Measurements from ENCODE around the gene PPFIA4.

The PPFIA4 gene

DNA sequence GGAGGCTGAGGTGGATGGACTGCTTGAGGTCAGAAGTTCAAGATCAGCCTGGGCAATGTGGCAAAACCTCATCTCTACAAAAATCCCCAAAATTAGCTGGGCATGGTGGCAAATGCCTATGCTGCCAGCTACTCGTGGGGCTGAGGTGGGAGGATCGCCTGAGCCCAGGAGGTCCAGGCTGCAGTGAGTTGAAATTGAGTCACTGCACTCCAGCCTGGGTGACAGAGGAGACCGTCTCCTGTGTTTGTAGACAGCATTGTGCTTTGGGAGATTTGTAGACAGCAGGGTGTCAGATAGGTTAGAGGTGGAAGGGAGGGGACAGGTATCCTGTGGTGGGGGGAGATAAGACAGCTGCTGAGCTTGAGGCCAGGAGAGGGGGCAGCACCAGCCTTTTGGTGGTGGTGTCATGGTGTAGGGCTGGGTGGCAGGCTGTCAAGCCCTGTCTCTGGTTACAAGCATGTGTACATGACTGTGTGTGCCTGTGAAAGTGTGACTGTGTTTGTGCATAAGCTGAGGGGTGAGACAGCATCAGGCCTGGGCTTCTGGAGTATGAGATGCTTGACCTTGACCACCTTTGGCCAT lies 15.2 kb downstream of the PPFIA4 start:
- no peak for DNase-seq

DNA sequence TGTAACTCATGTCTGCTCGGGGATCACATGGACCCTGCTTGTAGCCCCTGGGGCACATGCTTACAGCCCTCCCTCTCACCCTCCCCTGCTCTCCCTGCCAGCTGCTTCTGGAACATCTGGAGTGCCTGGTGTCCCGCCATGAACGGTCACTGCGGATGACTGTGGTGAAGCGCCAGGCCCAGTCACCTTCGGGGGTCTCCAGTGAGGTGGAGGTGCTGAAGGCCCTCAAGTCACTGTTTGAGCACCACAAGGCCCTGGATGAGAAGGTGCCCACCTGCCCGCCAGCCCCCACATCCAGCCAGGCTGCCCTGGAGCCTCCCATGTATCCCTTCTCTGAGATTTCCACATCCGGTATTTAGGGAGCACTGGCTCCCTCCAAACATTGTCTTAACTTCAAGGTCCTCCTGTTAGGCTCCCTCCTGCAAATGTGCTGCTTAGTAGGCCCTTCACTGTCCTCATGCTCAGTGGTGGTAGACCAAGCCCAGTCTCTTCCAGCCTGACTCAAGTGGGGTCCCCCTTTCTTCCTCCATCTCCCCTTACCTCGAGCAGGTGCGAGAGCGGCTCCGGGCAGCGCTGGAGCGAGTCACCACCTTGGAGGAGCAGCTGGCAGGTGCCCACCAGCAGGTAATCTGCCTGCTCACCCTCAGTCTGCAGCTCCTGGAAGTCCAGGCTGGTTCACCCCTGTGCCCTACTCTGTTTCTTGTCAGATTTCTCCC lies 17.7 kb downstream of the PPFIA4 start:
- DNase-seq, result no peak

DNA sequence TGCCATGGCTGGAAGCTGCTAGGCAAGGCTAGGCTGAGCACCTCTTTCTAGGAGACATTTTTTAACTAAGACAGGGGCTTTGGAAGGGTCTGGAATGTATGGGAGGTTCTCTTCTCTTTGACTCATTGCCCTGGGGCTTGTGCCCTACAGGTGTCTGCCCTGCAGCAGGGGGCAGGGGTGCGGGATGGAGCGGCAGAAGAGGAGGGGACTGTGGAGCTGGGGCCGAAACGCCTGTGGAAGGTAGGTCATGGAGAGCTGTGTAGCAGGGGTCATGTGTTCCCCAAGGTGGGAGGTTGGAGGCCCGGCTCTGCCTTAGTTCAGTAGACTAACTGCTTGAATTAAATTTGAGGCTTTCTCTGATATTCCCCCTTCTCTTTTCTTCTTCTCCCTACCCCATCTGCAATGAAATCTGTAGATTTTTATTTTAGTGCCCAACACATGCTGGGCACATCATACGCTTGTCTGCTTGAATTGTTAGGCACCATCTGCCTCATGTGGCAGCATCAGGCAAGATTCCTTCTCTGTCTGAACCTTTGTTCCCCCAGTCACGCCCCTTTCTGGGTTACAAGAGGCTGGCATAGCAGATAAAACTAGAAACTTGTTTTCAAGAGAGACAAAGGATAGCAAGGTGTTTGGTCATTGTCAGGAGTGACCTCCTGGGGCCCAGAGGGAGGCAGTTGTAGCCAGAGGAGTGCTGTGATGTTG lies 18.4 kb downstream of the PPFIA4 start:
- DNase-seq, result no peak

DNA sequence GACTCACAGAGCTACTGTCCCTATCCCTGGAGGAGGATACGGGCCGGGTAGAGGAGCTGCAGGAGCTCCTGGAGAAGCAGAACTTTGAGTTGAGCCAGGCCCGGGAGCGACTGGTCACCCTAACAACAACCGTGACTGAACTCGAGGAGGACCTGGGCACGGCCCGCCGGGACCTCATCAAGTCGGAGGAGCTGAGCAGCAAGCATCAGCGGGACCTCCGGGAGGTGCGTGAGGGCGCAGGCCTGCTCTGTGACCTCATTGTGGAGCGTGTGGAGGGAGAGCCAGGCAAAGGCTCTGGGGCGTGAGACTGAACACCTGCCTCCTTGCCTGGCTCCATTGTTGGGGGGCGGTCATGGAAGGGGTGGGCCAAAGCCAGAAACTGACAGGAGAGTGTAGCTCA lies 19.0 kb downstream of the PPFIA4 start:
- no peak for DNase-seq

DNA sequence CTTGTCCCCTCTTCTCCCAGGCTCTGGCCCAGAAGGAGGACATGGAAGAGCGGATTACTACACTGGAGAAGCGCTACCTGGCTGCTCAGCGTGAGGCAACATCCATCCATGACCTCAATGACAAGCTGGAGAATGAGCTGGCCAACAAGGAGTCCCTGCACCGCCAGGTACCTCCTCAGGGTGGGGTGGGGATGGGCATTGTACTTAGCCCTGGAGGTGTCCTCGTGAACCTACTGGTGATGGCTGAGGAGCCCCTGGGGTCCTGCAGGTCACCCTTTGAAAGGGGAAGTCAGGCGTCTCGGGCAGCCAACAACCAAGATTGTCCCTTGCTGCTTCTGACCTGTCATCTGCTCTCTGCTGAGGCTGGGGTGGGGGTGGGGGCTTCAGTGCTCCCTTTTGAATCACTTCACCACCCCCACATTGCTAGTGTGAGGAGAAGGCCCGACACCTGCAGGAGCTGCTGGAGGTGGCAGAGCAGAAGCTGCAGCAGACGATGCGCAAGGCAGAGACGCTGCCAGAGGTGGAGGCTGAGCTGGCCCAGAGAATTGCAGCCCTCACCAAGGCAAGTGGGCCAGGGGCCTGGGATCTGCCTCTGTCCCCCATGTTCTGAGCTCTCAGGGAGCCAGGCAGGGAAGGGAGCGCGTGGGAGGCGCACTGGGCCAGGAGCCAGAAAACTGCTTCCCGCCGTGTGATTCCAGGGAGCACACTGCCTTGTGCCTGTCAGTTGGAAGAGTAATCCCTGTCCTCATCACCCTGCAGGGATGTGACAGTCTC lies 19.7 kb downstream of the PPFIA4 start:
- no peak for DNase-seq

DNA sequence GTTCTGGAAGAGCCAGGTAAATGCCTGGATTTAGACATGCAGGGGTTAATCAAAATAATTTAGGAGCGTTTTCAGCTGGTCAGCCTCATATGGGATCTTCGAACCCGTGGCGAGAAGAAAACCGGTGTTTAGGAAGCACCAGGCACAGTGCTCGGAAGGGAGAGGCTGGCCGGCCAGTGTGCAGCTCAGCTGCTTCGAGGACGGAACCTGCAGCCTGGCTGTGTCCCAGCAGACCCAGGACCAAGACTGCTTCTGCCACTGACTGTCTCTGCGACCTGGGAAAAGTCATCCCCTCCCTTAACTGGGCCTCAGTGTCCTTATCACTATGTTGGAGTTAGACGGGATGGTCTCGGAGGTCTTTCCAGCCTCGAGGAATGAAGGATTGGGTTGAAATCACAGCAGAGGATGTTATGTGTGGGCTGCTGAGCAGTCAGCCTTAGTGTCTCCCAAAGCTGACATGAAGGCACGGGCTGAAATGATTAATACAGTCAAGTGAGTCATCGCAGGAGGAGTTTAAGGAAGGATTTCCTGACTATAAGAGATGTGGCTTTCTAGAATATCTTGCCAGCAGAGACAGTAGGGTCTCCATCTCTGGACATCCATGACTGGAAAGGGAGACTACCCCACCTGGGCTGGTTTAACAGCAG lies 20.8 kb downstream of the PPFIA4 start:
- no peak for DNase-seq

DNA sequence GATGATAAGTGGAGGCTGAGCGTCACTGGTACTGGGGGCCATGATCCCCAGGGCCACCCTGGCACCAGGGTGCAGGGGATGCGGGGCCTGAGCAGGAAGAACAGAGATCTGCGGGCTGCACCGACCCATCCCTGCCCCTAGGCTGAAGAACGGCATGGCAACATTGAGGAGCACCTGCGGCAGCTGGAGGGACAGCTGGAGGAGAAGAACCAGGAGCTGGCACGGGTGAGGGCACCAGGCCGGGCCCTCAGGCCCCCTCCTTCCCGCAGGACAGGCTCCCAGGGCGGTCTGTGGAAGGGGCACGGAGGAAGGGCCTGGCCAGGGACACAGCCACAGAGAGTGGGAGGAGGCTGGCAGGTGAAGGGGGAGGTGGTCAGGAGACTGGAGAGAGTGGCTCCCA lies 21.8 kb downstream of the PPFIA4 start:
- DNase-seq, result no peak

DNA sequence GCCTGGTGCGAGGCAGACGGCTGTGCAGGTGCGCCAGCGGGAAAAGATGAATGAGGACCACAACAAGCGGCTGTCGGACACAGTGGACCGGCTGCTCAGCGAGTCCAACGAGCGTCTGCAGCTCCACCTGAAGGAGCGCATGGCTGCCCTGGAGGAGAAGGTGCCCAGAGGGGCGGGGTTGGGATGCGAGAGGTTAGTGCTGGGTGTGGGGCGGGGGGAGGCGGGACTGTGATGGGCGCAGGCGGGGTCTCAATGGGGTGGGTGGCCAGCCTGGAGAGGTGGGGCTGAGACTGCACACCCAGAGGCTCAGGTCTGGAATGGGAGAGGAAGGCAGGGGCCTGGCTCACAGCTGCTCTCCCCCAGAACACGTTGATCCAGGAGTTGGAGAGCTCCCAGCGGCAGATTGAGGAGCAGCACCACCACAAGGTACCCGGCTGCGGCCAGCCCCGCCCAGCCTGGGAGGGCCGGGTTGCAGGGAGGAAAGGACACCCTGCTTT lies 22.3 kb downstream of the PPFIA4 start:
- DNase-seq, result no peak

DNA sequence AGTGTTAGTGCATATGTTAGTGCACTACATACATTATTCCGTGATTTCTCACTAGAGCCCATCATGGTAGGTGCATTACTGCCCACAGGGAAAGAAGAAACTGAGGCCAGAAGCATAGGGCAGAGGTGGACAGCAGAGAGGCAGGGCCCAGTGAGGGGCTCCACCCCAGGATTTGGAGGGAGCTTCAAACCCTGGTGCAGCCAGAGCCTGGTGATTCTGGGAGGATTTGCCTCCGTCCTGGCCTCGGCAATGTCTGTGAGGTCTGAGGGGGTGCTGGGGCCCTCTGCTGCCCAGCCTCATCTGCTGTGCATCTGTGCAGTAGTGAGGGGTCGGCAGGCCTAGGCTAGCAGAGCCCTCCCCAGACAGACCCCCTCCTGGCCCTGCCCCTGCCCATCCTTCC lies 22.8 kb downstream of the PPFIA4 start:
- DNase-seq, result no peak

DNA sequence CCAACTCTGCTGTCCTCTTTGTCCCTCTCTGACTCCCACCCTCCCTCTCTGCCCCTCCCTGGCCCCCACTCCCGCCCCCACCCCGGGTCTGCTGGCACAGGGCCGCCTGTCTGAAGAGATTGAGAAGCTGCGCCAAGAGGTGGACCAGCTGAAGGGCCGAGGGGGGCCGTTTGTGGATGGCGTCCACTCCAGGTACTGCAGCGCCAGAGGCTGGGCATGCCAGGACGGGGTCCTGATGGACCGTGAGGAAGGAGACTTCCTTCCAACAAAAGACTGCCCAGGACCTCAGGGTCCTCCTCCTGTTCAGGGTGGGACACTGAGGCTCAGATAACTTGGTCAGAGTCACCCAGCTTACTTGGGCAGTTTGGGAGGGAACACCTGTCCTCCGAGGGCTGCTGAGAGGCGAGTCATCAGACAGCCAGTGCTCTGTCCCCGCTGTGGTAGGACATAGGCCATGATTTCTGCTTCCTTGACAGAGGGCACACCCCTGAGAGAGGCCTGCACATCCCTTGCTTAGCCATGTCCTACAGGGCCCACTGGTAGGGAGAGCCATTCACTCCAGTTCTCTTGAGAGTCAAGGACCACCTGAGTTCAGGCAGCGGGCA lies 23.4 kb downstream of the PPFIA4 start:
- DNase-seq, result no peak

DNA sequence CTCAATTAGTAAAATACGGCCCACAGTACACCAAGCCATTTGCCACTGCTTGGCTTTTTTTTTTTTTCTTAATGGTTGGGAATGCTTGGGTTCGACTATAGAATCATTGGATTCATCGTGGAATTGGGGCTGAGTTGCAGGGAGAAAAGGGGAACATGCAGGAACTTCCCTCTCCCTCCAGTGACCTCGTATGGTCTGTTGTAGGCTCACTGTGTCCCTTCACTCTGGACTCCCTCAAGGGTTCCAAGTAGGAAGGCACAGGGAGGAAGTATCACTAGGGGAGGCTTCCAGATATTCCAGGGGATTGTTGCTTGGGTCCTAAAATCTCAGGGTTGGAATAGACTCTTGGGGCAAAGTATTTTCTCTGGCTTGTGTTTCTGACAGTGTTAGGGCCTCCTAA lies 24.5 kb downstream of the PPFIA4 start:
- DNase-seq, result no peak

DNA sequence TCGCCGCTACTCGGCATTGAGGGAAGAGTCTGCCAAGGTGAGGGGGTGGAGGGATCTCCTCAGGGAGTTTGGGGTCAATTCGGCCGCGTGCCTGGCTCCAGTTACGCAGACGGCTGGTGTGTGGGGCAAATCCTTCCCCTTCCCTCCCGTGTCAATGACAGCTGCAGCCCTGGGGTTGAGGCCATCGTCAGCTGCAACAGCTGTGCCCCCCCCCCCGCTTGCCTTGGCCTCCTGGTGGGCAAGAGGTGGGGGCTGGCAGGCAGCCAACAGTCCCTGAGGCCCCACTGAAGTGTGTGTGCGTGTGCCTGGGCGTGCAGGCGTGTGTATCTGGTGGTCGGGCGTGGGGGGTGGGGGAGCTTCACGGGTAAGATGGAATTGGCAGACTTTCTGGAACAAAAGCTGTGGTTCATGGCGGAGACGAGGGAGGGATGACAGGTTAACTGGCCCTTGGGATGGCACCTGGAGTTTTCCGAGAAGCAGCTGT lies 25.6 kb downstream of the PPFIA4 start:
- peak; percentile 69 for DNase-seq

DNA sequence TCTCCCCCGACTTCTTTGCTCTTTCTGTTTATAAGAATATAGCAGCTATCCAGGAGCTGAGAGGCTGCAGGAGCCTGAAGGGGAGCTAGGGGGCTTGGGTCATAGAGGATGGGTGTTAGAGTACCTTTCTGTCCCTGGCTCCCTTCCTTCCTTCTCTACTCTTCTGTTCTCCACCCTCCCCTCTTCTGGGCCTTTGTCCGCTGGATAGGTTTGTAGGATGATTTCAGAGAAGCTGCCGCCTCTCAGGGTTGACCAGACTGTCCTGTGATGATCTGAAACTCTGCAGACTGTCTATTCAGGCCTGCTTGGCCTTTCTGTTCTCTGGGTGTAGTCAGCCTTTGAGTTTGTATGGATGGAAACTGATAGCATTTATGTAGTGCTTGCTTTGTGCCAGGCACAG lies 26.3 kb downstream of the PPFIA4 start:
- DNase-seq, result no peak

DNA sequence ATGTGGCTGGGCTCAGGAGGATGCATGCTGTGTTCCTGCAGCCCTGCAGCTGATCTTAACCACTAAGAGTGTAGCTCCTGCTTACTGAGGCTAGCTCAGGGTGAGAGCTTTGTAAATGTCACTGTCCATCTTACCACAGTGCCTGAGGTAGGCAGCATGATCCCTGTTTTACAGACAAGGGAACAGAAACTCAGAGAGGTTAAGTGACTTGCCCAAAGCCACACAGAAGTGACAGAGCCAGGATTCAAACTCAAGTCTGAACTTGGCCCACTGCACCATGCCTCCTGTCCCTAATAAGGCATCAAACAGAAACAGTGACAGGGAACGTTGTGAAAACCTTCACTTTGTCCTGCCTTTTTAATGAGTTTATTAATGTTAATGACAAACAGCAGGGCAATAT lies 27.9 kb downstream of the PPFIA4 start:
- no peak for DNase-seq

DNA sequence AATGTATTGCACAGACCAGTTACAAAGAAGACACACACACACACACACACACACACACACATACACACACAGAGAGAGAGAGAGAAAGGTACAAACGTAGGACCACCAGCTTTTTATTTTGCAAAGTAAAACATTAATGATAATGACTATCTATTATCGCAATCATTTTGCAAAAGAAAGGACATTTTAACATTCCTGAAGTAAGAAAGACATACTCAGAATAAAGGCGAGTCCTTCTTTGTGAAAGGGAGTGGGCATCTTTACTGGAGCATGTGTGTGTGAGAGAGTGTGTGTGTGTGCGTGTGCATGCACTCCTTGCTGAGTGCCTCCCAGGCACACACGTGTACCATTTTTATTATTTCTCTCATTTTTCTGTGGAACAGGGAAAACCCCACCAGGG lies 28.4 kb downstream of the PPFIA4 start:
- no peak for DNase-seq

DNA sequence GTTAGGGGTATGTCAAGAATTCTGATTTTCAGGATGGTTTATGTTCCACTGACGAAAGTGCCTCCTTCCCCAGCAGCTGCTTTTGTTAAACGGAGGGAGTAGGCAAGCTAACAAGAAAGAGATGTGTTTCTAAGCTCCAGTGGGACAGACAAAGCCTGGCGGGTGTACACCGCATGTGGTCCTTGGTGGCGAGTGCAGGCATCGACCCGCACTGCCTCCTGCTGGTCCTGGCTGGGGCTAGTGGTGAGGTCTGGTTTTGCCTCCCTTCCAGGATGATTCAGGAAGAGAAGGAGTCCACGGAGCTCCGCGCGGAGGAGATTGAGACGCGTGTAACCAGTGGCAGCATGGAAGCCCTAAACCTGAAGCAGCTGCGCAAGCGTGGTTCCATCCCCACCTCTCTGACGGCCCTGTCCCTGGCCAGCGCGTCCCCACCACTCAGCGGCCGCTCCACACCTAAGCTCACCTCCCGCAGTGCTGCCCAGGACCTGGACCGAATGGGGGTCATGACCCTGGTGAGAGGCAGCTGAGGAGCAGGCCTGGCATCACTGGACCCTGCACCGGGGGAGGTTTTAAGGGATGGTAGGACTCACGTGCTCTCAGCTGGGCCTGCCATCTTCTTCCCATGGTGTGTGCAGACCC lies 29.0 kb downstream of the PPFIA4 start:
- DNase-seq, result no peak

DNA sequence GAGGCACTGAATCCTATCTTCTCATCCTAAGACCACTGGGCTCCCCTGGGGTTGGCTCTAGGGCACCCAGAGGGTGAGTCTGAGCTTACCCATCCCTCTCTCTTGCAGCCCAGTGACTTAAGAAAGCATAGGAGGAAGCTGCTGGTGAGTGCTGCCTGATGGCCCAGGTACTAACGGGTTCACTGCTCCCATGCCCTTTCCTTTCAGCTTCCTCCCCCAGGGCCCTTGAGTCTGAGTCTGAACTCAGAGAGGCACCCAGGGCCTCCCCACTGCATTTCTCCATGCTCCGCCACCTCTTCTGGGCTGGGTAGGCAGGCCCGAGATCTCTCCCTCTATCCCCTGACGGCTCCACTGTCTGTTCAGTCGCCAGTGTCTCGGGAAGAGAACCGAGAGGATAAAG lies 29.7 kb downstream of the PPFIA4 start:
- no peak for DNase-seq

DNA sequence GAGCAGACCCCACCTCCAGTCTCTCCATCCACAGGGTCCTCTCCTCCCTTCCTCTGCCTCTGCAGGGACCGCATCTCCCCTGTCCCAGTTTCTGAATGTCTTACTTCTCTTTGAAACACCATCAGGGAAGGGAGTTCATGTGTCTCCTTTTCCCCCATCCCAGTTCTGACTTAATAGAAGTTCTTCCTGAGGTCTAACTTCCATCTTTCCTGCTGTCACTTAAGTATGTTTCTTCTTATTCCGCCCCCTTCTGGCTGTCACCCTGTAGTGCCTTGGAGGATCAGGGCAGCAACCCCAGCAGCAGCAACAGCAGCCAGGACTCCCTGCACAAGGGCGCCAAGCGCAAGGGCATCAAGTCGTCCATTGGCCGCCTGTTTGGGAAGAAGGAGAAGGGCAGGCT lies 30.2 kb downstream of the PPFIA4 start:
- DNase-seq, result no peak

DNA sequence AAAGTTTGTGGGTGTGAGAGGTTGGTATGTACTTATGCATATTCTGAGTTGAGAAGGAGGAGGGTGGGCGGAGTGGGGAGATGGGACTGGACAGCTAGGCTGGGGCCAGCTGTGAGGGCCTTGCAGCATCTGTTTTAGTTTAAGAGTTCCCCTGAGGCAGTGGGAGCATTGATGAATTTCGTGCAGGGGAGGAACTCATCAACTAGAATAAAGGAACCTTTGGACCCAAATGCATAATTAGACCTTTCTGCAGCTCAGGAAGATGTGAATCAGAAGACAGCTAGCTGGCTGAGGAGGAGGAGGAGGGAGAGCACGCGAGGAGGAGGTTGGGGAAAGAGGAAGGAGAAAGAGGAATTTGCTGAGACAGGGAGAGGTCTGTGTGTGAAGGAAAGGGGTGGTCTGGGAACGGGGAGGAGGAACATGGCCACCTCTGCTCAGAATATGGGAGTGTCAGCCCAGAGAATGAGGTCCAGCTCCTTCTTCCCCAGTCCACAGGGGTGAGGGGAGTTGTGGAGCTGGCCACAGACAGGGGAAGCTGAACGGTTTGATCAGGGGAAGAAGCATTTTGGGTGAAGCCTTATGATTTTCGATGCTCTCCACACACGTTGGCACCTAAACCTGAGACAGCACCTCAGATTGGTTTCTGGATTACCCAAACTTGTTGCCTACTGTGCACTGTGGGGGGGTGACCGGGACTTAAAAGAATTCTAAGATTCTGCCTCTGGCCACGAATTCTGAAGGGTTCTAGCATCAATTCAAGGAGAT lies 31.8 kb downstream of the PPFIA4 start:
- no peak for DNase-seq

DNA sequence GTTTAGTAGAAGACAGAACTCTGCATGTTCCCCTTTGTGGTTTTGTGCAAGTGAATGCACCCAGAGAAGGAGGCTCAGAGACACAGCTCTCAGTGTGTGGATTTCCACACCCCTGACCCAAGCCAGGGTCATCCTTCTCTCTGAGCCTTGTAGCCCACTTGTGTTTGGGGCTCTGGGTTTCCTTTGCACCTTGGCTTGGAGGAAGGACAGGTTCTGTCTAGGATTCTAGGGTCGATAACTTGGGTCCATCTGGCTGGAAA lies 32.3 kb downstream of the PPFIA4 start:
- DNase-seq, result no peak

DNA sequence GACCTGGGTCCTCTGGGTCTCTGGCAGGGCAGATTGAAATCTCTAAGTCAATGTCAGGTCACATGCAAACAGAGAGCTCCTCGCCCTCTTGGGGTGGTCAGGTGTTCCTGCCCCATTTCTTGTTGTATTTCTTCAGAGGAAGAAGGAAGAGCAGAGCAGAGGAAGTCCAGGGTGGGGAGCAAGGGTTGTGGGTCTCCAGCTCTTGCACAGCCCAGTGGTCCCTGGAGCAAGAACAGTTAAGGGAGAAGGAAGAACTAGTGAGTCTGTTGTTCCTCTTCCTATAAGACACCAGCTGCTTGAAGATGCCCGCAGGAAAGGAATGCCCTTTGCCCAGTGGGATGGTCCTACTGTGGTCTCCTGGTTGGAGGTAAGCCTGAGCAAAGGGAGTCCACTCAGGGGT lies 33.2 kb downstream of the PPFIA4 start:
- DNase-seq, result no peak

Data from COR-L47 (cell line).